Cardiac muscle cell (in vitro differentiated cells and primary cell): ENCODE results near the gene MAPK1. TPM values are rescaled to one million over a fixed set of nuclear protein-coding genes. Genes with fewer than 3 reads are reported as not detected.

Experiments
- DNase-seq, 2 donors: peaks; one replicate each; pipeline versions ENCODE4 v3.0.0 to v3.0.0-alpha.2; 2010 to 2017; ENCODE audit warnings: low read depth in 1 of 2, low spot score in 1 of 2
- H3K27ac ChIP-seq: fragments of 200-600 bp; sonication (generic); 2 replicates; pipeline ENCODE4 v1.5.1; 2016
- H3K27me3 ChIP-seq: fragments of 200-600 bp; sonication (generic); 2 replicates; pipeline ENCODE4 v1.6.0; 2016; ENCODE audit warnings: control low read depth
- H3K36me3 ChIP-seq: fragments of 200-600 bp; sonication (generic); 2 replicates; pipeline ENCODE4 v1.5.1; 2016; ENCODE audit warnings: control low read depth
- H3K4me1 ChIP-seq: fragments of 200-600 bp; sonication (generic); 2 replicates; pipeline ENCODE4 v1.8.1; 2017; ENCODE audit warnings: low read depth, mild to moderate bottlenecking, mixed run types
- H3K4me3 ChIP-seq: fragments of 200-600 bp; sonication (generic); 2 replicates; pipeline ENCODE4 v1.5.1; 2016; ENCODE audit warnings: mild to moderate bottlenecking
- H3K9me3 ChIP-seq: fragments of 200-600 bp; sonication (generic); 2 replicates; pipeline ENCODE4 v1.5.1; 2017; ENCODE audit warnings: low read depth, mild to moderate bottlenecking, control low read depth
- polyA plus RNA-seq: library from polyadenylated mRNA; unstranded; fragments of >200 nt; fragmentation: Nextera tagmentation; extraction: Ambion mirVana; gene quantifications from 2 replicates; pipeline ENCODE4 v1.2.1, GENCODE V29; 2016
- total RNA-seq: library from RNA; depleted of rRNA; stranded (reverse); fragments of >200 nt; gene quantifications from 2 replicates; pipeline ENCODE4 v1.2.3, GENCODE V29; 2016
- TF ChIP-seq, protein P1 (sequence below): IDR thresholded peaks from 2 replicates; pipeline ENCODE4 v1.5.1; 2012; ENCODE audit warnings: low read depth, mild to moderate bottlenecking, low read length

MAPK1 gene
- total and polyA plus RNA-seq, 2 experiments from 2014 or later, result 32.7 to 72.1 TPM

GRCh38 chr22:21860491-21861039 is 6.9 kb downstream of the MAPK1 start:
- no peak for DNase-seq
- Histone ChIP-seq H3K36me3 (no peaks in the 10 kb centered on the region), H3K4me3 (no peak overlapping the region), H3K9me3 (no peaks in the 10 kb centered on the region), H3K27me3 (no peaks in the 10 kb centered on the region), H3K4me1 (peaks cover 50% of the 10 kb centered on the region), H3K27ac (no peak overlapping the region)
- TF ChIP-seq, protein P1, sequence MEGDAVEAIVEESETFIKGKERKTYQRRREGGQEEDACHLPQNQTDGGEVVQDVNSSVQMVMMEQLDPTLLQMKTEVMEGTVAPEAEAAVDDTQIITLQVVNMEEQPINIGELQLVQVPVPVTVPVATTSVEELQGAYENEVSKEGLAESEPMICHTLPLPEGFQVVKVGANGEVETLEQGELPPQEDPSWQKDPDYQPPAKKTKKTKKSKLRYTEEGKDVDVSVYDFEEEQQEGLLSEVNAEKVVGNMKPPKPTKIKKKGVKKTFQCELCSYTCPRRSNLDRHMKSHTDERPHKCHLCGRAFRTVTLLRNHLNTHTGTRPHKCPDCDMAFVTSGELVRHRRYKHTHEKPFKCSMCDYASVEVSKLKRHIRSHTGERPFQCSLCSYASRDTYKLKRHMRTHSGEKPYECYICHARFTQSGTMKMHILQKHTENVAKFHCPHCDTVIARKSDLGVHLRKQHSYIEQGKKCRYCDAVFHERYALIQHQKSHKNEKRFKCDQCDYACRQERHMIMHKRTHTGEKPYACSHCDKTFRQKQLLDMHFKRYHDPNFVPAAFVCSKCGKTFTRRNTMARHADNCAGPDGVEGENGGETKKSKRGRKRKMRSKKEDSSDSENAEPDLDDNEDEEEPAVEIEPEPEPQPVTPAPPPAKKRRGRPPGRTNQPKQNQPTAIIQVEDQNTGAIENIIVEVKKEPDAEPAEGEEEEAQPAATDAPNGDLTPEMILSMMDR, result no peak

GRCh38 chr22:21858025-21858764 is 9.2 kb downstream of the MAPK1 start:
- Histone ChIP-seq H3K27ac (peak overlapping the region; percentile 45), H3K36me3 (no peaks in the 10 kb centered on the region)

GRCh38 chr22:21857481-21857914 is 9.9 kb downstream of the MAPK1 start:
- Histone ChIP-seq H3K9me3 (no peaks in the 10 kb centered on the region), H3K36me3 (no peaks in the 10 kb centered on the region), H3K4me3 (no peak overlapping the region), H3K27ac (peak overlapping the region; percentile 45), H3K4me1 (peaks cover 39% of the 10 kb centered on the region), H3K27me3 (no peaks in the 10 kb centered on the region)
- TF ChIP-seq, protein P1, result no peak
- no peak for DNase-seq

More at GRCh38 chr22:21858025-21858764, 9.2 kb downstream of the MAPK1 start:
- Histone ChIP-seq H3K27me3 (no peaks in the 10 kb centered on the region), H3K4me3 (no peak overlapping the region), H3K9me3 (no peaks in the 10 kb centered on the region), H3K4me1 (peaks cover 39% of the 10 kb centered on the region)
- TF ChIP-seq, protein P1, result no peak
- no peak for DNase-seq

GRCh38 chr22:21856868-21857267 is 10.6 kb downstream of the MAPK1 start:
- no peak overlapping the region for H3K27ac ChIP-seq
- peaks cover 33% of the 10 kb centered on the region for H3K4me1 ChIP-seq
- no peak overlapping the region for H3K4me3 ChIP-seq
- no peaks in the 10 kb centered on the region for H3K27me3 ChIP-seq
- no peaks in the 10 kb centered on the region for H3K36me3 ChIP-seq
- TF ChIP-seq, protein P1, result no peak
- H3K9me3 ChIP-seq, result no peaks in the 10 kb centered on the region
- no peak for DNase-seq

- H3K27me3 ChIP-seq, result no peaks in the 10 kb centered on the region
- H3K4me1 ChIP-seq, result peaks cover 29% of the 10 kb centered on the region
- H3K36me3 ChIP-seq, result no peaks in the 10 kb centered on the region
- H3K27ac ChIP-seq, result peak overlapping the region; percentile 40
- TF ChIP-seq, protein P1, result no peak
- DNase-seq, result no peak
- no peaks in the 10 kb centered on the region for H3K9me3 ChIP-seq
- H3K4me3 ChIP-seq, result no peak overlapping the region
Observed at GRCh38 chr22:21856197-21856596, 11.2 kb downstream of the MAPK1 start.
